ENCODE data around the gene KRT81.
"Not testable (repeated sequence)": the region's sequence is repeated elsewhere in the genome, so short reads cannot be mapped to it uniquely, and the experiment has no call there.

The KRT81 gene

GRCh38 chr12:52253391-52254179 is 37.7 kb downstream of the KRT81 start:
- no peak for DNase-seq (ENCODE audit: low read depth in 2 of 2)

GRCh38 chr12:52252728-52253343 is 38.5 kb downstream of the KRT81 start:
- no peak for DNase-seq (ENCODE audit: low read depth in 2 of 2)

- not testable (repeated sequence) for DNase-seq (ENCODE audit: low read depth in 2 of 2)
Observed at GRCh38 chr12:52252175-52252615, 39.1 kb downstream of the KRT81 start.

- DNase-seq (ENCODE audit: low read depth in 2 of 2) = no peak
Observed at GRCh38 chr12:52251367-52252051, 39.8 kb downstream of the KRT81 start.

- DNase-seq (ENCODE audit: low read depth in 2 of 2) = no peak
Observed at GRCh38 chr12:52250048-52250990, 41.0 kb downstream of the KRT81 start.

GRCh38 chr12:52249511-52250047 is 41.8 kb downstream of the KRT81 start:
- DNase-seq (ENCODE audit: low read depth in 2 of 2) = no peak

- DNase-seq (ENCODE audit: low read depth in 2 of 2) = no peak
Observed at GRCh38 chr12:52248541-52249461, 42.5 kb downstream of the KRT81 start.

GRCh38 chr12:52247622-52248540 is 43.5 kb downstream of the KRT81 start:
- no peak for DNase-seq (ENCODE audit: low read depth in 2 of 2)

- DNase-seq (ENCODE audit: low read depth in 2 of 2) = no peak
Observed at GRCh38 chr12:52246720-52247621, 44.4 kb downstream of the KRT81 start.

- DNase-seq (ENCODE audit: low read depth in 2 of 2) = no peak
Observed at GRCh38 chr12:52245962-52246569, 45.3 kb downstream of the KRT81 start.

- DNase-seq (ENCODE audit: low read depth in 2 of 2) = no peak
Observed at GRCh38 chr12:52245259-52245961, 45.9 kb downstream of the KRT81 start.

- DNase-seq (ENCODE audit: low read depth in 2 of 2) = no peak
Observed at GRCh38 chr12:52244615-52244994, 46.7 kb downstream of the KRT81 start.

GRCh38 chr12:52243856-52244614 is 47.3 kb downstream of the KRT81 start:
- DNase-seq (ENCODE audit: low read depth in 2 of 2) = peak; percentile 6 to 31

- no peak for DNase-seq (ENCODE audit: low read depth in 2 of 2)
Observed at GRCh38 chr12:52243259-52243855, 48.0 kb downstream of the KRT81 start.

- DNase-seq (ENCODE audit: low read depth in 2 of 2) = no peak
Observed at GRCh38 chr12:52242442-52243258, 48.7 kb downstream of the KRT81 start.
